PFSK-1 (cell line): ENCODE data around the gene DERA.

Experiments
- POLR2AphosphoS5 ChIP-seq: IDR thresholded peaks from 2 replicates; pipeline ENCODE4 v1.6.1; 2012; ENCODE audit warnings: low read depth, mild to moderate bottlenecking, control low read depth, low read length, moderate library complexity
- REST ChIP-seq, 2 experiments: IDR thresholded peaks; 2 replicates each; pipeline versions ENCODE4 v1.6.1 to v1.8.0; 2011 to 2012; ENCODE audit warnings: low read depth in 2 of 2, low read length in 2 of 2, control low read depth in 1 of 2, inconsistent platforms in 1 of 2, mild to moderate bottlenecking in 1 of 2, moderate library complexity in 1 of 2; ENCODE audit not compliant: insufficient read depth in 1 of 2
- TAF1 ChIP-seq: IDR thresholded peaks from 2 replicates; pipeline ENCODE4 v1.6.1; 2012; ENCODE audit warnings: low read length, control low read depth, borderline replicate concordance; ENCODE audit not compliant: insufficient read depth

GRCh38 chr12:15863984-15864383 is 47.1 kb upstream of the DERA start:
- TF ChIP-seq POLR2AphosphoS5 (no peak), TAF1 (no peak), REST (IDR thresholded peaks at IDR 0.05; ENCODE audit: insufficient read depth in 1 of 2, low read depth in 2 of 2, low read length in 2 of 2) (no peak)
